GM21390 (cell line): ENCODE results near the gene OTOF.

Experiments
- ATAC-seq: cut with Tn5 transposase; IDR thresholded peaks from one replicate; pipeline ENCODE4 v1.9.1; 2021; ENCODE audit not compliant: unreplicated experiment

OTOF gene

GRCh38 chr2:26503231-26503880 lies 25.4 kb upstream of the OTOF start:
- no peak for ATAC-seq

- ATAC-seq: no peak
Measured at GRCh38 chr2:26500406-26500805, 22.5 kb upstream of the OTOF start.

- no peak for ATAC-seq
Measured at GRCh38 chr2:26495705-26496297, 17.9 kb upstream of the OTOF start.

GRCh38 chr2:26494891-26495290 lies 17.0 kb upstream of the OTOF start:
- no peak for ATAC-seq

- ATAC-seq: no peak
Measured at GRCh38 chr2:26494199-26494598, 16.3 kb upstream of the OTOF start.

- no peak for ATAC-seq
Measured at GRCh38 chr2:26493566-26493965, 15.6 kb upstream of the OTOF start.

- no peak for ATAC-seq
Measured at GRCh38 chr2:26492749-26493515, 15.0 kb upstream of the OTOF start.

- no peak for ATAC-seq
Measured at GRCh38 chr2:26491563-26492167, 13.7 kb upstream of the OTOF start.

GRCh38 chr2:26489213-26489850 lies 11.4 kb upstream of the OTOF start:
- ATAC-seq: no peak

GRCh38 chr2:26488463-26489212 lies 10.7 kb upstream of the OTOF start:
- ATAC-seq: no peak

- no peak for ATAC-seq
Measured at GRCh38 chr2:26487192-26487591, 9.3 kb upstream of the OTOF start.

GRCh38 chr2:26486789-26487188 lies 8.9 kb upstream of the OTOF start:
- no peak for ATAC-seq

GRCh38 chr2:26485725-26486418 lies 7.9 kb upstream of the OTOF start:
- no peak for ATAC-seq

GRCh38 chr2:26485099-26485498 lies 7.2 kb upstream of the OTOF start:
- ATAC-seq: no peak

- no peak for ATAC-seq
Measured at GRCh38 chr2:26484579-26484978, 6.7 kb upstream of the OTOF start.

GRCh38 chr2:26483957-26484565 lies 6.1 kb upstream of the OTOF start:
- no peak for ATAC-seq

GRCh38 chr2:26483516-26483915 lies 5.6 kb upstream of the OTOF start:
- no peak for ATAC-seq

- ATAC-seq: no peak
Measured at GRCh38 chr2:26483027-26483326, 5.1 kb upstream of the OTOF start.

- no peak for ATAC-seq
Measured at GRCh38 chr2:26482211-26483026, 4.5 kb upstream of the OTOF start.
